ENCODE results near the gene ARL10. TPM values are rescaled to one million over a fixed set of nuclear protein-coding genes. Genes with fewer than 3 reads are reported as not detected.

The ARL10 gene
- total RNA-seq, 1 experiment from 2014 or later: 0.05 TPM

GRCh38 chr5:176426876-176427275, 61.6 kb downstream of the ARL10 start:
- Histone ChIP-seq H3K4me1 (ENCODE audit: control insufficient read depth in 1 of 2, insufficient read depth in 2 of 2, low read length in 2 of 2) (peaks cover 0 to 13% of the 10 kb centered on the region in 2 experiments; a peak in 2 of 4 replicates), H3K9me3 (ENCODE audit: control insufficient read depth in 1 of 2, insufficient read depth in 1 of 2, low read depth in 1 of 2, low read length in 2 of 2) (no peaks in the 10 kb centered on the region), H3K4me3 (replicated peaks in 1 of 2; ENCODE audit: low read depth in 1 of 2, low read length in 2 of 2) (no peak overlapping the region), H3K9ac (ENCODE audit: low read length) (no peak overlapping the region), H3K9me2 (ENCODE audit: insufficient read depth) (no peaks in the 10 kb centered on the region), H2AFZ (ENCODE audit: low read depth, low read length, poor library complexity, severe bottlenecking) (peak overlapping the region; percentile 77), H3K79me2 (ENCODE audit: insufficient read depth, low read length) (no peaks in the 10 kb centered on the region), H3K27me3 (ENCODE audit: insufficient read depth, low read length) (no peaks in the 10 kb centered on the region), H3K36me3 (ENCODE audit: control insufficient read depth in 1 of 2, insufficient read depth in 2 of 2, low read length in 2 of 2) (no peaks in the 10 kb centered on the region), H3K4me2 (ENCODE audit: low read length) (no peak overlapping the region), H4K20me1 (ENCODE audit: insufficient read depth) (no peaks in the 10 kb centered on the region), H3K27ac (ENCODE audit: low read depth, low read length) (no peak overlapping the region)
- ChIA-PET CTCF (no interaction called here), RAD21 (ENCODE audit: low non-redundant PET in 1 of 2, low total read pairs in 2 of 2, uncharacterized antibody in 2 of 2, unreplicated experiment in 2 of 2) (no interaction called here), POLR2A (no interaction called here)
- DNase-seq (ENCODE audit: low read depth, low spot score): no peak
- ATAC-seq: no peak
- no peak for TF ChIP-seq JUND (IDR thresholded peaks at IDR 0.05)
- intact Hi-C loops (cut with micrococcal nuclease): no loop called here
- no TSS peak for BruUV-seq (replicated peaks)

DNA sequence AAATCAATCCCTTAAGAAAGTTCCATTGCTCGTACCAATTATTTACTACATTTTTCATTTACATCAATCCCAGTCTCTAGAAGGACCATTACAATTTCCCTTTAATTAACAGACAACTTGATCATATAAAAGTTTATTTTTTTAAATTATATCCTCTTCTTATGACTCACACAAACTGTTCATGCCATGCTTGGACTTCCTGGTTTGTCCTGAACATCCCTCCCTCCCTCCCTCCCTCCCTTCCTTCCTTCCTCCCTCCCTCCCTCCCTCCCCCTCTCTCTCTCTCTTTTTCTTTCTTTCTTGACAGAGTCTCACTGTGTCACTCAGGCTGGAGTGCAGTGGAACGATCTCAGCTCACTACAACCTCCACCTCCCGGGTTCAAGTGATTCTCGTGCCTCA, 62.7 kb downstream of the ARL10 start:
- H3K79me2 ChIP-seq (ENCODE audit: insufficient read depth, low read length): no peaks in the 10 kb centered on the region
- no peaks in the 10 kb centered on the region for H3K9me3 ChIP-seq (ENCODE audit: control insufficient read depth in 1 of 2, insufficient read depth in 1 of 2, low read depth in 1 of 2, low read length in 2 of 2)
- TF ChIP-seq FOSL1 (IDR thresholded peaks at IDR 0.05; ENCODE audit: low read depth) (peak; percentile 17; the same call in 1 of the 2 replicates), SIN3A (IDR thresholded peaks at IDR 0.05; ENCODE audit: low read depth) (no peak), ZFX (IDR thresholded peaks at IDR 0.05) (no peak), CBX3 (IDR thresholded peaks at IDR 0.05; ENCODE audit: low read depth) (no peak), YY1 (IDR thresholded peaks at IDR 0.05; ENCODE audit: extremely low read depth, insufficient replicate concordance, low read depth, low read length) (no peak), EZH2phosphoT487 (IDR thresholded peaks at IDR 0.05; ENCODE audit: borderline replicate concordance) (no peak), TCF7L2 (IDR thresholded peaks at IDR 0.05; ENCODE audit: borderline replicate concordance, extremely low read depth, insufficient read depth, insufficient read length) (no peak), ELF1 (IDR thresholded peaks at IDR 0.05; ENCODE audit: borderline replicate concordance, low read depth) (peak; percentile 41), POLR2AphosphoS5 (IDR thresholded peaks at IDR 0.05; ENCODE audit: low read depth, low read length) (no peak)
- TF ChIP-seq, protein P1, sequence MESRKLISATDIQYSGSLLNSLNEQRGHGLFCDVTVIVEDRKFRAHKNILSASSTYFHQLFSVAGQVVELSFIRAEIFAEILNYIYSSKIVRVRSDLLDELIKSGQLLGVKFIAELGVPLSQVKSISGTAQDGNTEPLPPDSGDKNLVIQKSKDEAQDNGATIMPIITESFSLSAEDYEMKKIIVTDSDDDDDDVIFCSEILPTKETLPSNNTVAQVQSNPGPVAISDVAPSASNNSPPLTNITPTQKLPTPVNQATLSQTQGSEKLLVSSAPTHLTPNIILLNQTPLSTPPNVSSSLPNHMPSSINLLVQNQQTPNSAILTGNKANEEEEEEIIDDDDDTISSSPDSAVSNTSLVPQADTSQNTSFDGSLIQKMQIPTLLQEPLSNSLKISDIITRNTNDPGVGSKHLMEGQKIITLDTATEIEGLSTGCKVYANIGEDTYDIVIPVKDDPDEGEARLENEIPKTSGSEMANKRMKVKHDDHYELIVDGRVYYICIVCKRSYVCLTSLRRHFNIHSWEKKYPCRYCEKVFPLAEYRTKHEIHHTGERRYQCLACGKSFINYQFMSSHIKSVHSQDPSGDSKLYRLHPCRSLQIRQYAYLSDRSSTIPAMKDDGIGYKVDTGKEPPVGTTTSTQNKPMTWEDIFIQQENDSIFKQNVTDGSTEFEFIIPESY (IDR thresholded peaks at IDR 0.05; ENCODE audit: extremely low read depth, insufficient replicate concordance, low read length): no peak
- TF ChIP-seq, protein P2, sequence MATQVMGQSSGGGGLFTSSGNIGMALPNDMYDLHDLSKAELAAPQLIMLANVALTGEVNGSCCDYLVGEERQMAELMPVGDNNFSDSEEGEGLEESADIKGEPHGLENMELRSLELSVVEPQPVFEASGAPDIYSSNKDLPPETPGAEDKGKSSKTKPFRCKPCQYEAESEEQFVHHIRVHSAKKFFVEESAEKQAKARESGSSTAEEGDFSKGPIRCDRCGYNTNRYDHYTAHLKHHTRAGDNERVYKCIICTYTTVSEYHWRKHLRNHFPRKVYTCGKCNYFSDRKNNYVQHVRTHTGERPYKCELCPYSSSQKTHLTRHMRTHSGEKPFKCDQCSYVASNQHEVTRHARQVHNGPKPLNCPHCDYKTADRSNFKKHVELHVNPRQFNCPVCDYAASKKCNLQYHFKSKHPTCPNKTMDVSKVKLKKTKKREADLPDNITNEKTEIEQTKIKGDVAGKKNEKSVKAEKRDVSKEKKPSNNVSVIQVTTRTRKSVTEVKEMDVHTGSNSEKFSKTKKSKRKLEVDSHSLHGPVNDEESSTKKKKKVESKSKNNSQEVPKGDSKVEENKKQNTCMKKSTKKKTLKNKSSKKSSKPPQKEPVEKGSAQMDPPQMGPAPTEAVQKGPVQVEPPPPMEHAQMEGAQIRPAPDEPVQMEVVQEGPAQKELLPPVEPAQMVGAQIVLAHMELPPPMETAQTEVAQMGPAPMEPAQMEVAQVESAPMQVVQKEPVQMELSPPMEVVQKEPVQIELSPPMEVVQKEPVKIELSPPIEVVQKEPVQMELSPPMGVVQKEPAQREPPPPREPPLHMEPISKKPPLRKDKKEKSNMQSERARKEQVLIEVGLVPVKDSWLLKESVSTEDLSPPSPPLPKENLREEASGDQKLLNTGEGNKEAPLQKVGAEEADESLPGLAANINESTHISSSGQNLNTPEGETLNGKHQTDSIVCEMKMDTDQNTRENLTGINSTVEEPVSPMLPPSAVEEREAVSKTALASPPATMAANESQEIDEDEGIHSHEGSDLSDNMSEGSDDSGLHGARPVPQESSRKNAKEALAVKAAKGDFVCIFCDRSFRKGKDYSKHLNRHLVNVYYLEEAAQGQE (IDR thresholded peaks at IDR 0.05; ENCODE audit: low read depth): no peak
- TF ChIP-seq, protein P3, sequence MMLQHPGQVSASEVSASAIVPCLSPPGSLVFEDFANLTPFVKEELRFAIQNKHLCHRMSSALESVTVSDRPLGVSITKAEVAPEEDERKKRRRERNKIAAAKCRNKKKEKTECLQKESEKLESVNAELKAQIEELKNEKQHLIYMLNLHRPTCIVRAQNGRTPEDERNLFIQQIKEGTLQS (IDR thresholded peaks at IDR 0.05): no peak
- H4K20me1 ChIP-seq (ENCODE audit: insufficient read depth): no peaks in the 10 kb centered on the region
- H3K27ac ChIP-seq (ENCODE audit: low read depth, low read length): no peak overlapping the region
- ChIA-PET CTCF (no interaction called here), RAD21 (ENCODE audit: low non-redundant PET in 1 of 2, low total read pairs in 2 of 2, uncharacterized antibody in 2 of 2, unreplicated experiment in 2 of 2) (no interaction called here), POLR2A (no interaction called here)
- peak overlapping the region; percentile 59 for H3K4me2 ChIP-seq (ENCODE audit: low read length)
- H3K9ac ChIP-seq (ENCODE audit: low read length): 0 out of 2 replicates have a peak overlapping the region, but pooled peaks have one; percentile 4
- H3K9me2 ChIP-seq (ENCODE audit: insufficient read depth): no peaks in the 10 kb centered on the region
- ATAC-seq (peak; percentile 61), DNase-seq (ENCODE audit: low read depth, low spot score) (peak; percentile 22)
- no peaks in the 10 kb centered on the region for H3K36me3 ChIP-seq (ENCODE audit: control insufficient read depth in 1 of 2, insufficient read depth in 2 of 2, low read length in 2 of 2)
- H3K27me3 ChIP-seq (ENCODE audit: insufficient read depth, low read length): no peaks in the 10 kb centered on the region
- no TSS peak for BruUV-seq (replicated peaks)
- peaks cover 0 to 13% of the 10 kb centered on the region in 2 experiments; a peak in 2 of 4 replicates for H3K4me1 ChIP-seq (ENCODE audit: control insufficient read depth in 1 of 2, insufficient read depth in 2 of 2, low read length in 2 of 2)
- intact Hi-C loops (cut with micrococcal nuclease): no loop called here
- H2AFZ ChIP-seq (ENCODE audit: low read depth, low read length, poor library complexity, severe bottlenecking): peak overlapping the region; percentile 83
- no peak overlapping the region; a peak in 1 of 4 replicates for H3K4me3 ChIP-seq (replicated peaks in 1 of 2; ENCODE audit: low read depth in 1 of 2, low read length in 2 of 2)
